IgD-negative memory B cell (primary cell): Measurements from ENCODE around the gene RAPGEF1. TPM values are rescaled to one million over a fixed set of nuclear protein-coding genes. Genes with fewer than 3 reads are reported as not detected.

ENCODE experiments used
- H3K27ac Mint-ChIP-seq, 3 donors: one replicate each; pipeline ENCODE4 v1.8.0; 2020 to 2022; ENCODE audit warnings: mild to moderate bottlenecking in 3 of 3, mixed read lengths in 3 of 3, moderate library complexity in 1 of 3
- H3K27me3 Mint-ChIP-seq: one replicate; pipeline ENCODE4 v1.8.0; 2021; ENCODE audit warnings: mixed read lengths
- H3K36me3 Mint-ChIP-seq: one replicate; pipeline ENCODE4 v1.8.0; 2020; ENCODE audit warnings: mild to moderate bottlenecking, mixed read lengths
- H3K4me1 Mint-ChIP-seq, 3 donors: one replicate each; pipeline ENCODE4 v1.8.0; 2020 to 2022; ENCODE audit warnings: mixed read lengths in 3 of 3, mild to moderate bottlenecking in 1 of 3
- H3K4me3 Mint-ChIP-seq, 4 donors: one replicate each; pipeline ENCODE4 v1.8.0; 2020 to 2022; ENCODE audit warnings: mild to moderate bottlenecking in 4 of 4, mixed read lengths in 4 of 4, moderate library complexity in 3 of 4
- H3K9me3 Mint-ChIP-seq, 3 donors: one replicate each; pipeline ENCODE4 v1.8.0; 2020 to 2021; ENCODE audit warnings: mixed read lengths in 3 of 3, mild to moderate bottlenecking in 1 of 3
- polyA plus RNA-seq: library from polyadenylated mRNA; unstranded; fragments of 300-500 nt; fragmentation: Illumina TruSeq; gene quantifications from one replicate; pipeline ENCODE4 v1.2.3, GENCODE V29; 2021

The RAPGEF1 gene
- polyA plus RNA-seq, 1 donor from 2014 or later, result 40.8 TPM

GRCh38 chr9:131727795-131728545 is 11.9 kb downstream of the RAPGEF1 start:
- Mint-ChIP-seq H3K27me3 (no peaks in the 10 kb centered on the region), H3K36me3 (no peaks in the 10 kb centered on the region), H3K4me3 (peak overlapping the region; percentile 79 to 94 (median 92)), H3K27ac (peak overlapping the region; percentile 94 to 100 (median 99)), H3K4me1 (peaks cover 55 to 80% (median 67%) of the 10 kb centered on the region in 3 donors), H3K9me3 (no peaks in the 10 kb centered on the region)

GRCh38 chr9:131727184-131727759 is 12.6 kb downstream of the RAPGEF1 start:
- Mint-ChIP-seq H3K9me3 (no peaks in the 10 kb centered on the region), H3K27me3 (no peaks in the 10 kb centered on the region), H3K27ac (peak overlapping the region; percentile 94 to 100 (median 99)), H3K36me3 (no peaks in the 10 kb centered on the region), H3K4me1 (peaks cover 51 to 75% (median 66%) of the 10 kb centered on the region in 3 donors), H3K4me3 (peak overlapping the region; percentile 79 to 94 (median 92))

- peak overlapping the region; percentile 73 to 94 (median 84) for H3K4me3 Mint-ChIP-seq
- H3K9me3 Mint-ChIP-seq, result no peaks in the 10 kb centered on the region
- H3K36me3 Mint-ChIP-seq, result peaks cover 1% of the 10 kb centered on the region
- no peaks in the 10 kb centered on the region for H3K27me3 Mint-ChIP-seq
- H3K27ac Mint-ChIP-seq, result peak overlapping the region; percentile 94 to 100 (median 99)
- H3K4me1 Mint-ChIP-seq, result peaks cover 63 to 76% (median 63%) of the 10 kb centered on the region in 3 donors
Measured at GRCh38 chr9:131724683-131725082, 15.2 kb downstream of the RAPGEF1 start.

GRCh38 chr9:131723632-131724031 is 16.2 kb downstream of the RAPGEF1 start:
- Mint-ChIP-seq H3K4me3 (peak overlapping the region in 1 of 4 donors; percentile 58), H3K27me3 (no peaks in the 10 kb centered on the region), H3K4me1 (peaks cover 66 to 80% (median 66%) of the 10 kb centered on the region in 3 donors), H3K27ac (peak overlapping the region; percentile 82 to 100 (median 94)), H3K36me3 (peaks cover 1% of the 10 kb centered on the region), H3K9me3 (no peaks in the 10 kb centered on the region)

- Mint-ChIP-seq H3K9me3 (no peaks in the 10 kb centered on the region), H3K27ac (peak overlapping the region; percentile 31 to 65 (median 35)), H3K36me3 (peaks cover 1% of the 10 kb centered on the region), H3K4me3 (peak overlapping the region in 1 of 4 donors; percentile 10), H3K4me1 (peaks cover 57 to 80% (median 67%) of the 10 kb centered on the region in 3 donors), H3K27me3 (no peaks in the 10 kb centered on the region)
Measured at GRCh38 chr9:131722255-131722654, 17.6 kb downstream of the RAPGEF1 start.

- Mint-ChIP-seq H3K27me3 (no peaks in the 10 kb centered on the region), H3K9me3 (no peaks in the 10 kb centered on the region), H3K4me1 (peaks cover 55 to 75% (median 69%) of the 10 kb centered on the region in 3 donors), H3K36me3 (peaks cover 1% of the 10 kb centered on the region), H3K27ac (peak overlapping the region; percentile 5 to 91 (median 65)), H3K4me3 (peak overlapping the region in 1 of 4 donors; percentile 57)
Measured at GRCh38 chr9:131721076-131721475, 18.8 kb downstream of the RAPGEF1 start.

- Mint-ChIP-seq H3K4me1 (peaks cover 54 to 75% (median 69%) of the 10 kb centered on the region in 3 donors), H3K9me3 (no peaks in the 10 kb centered on the region), H3K36me3 (peaks cover 1% of the 10 kb centered on the region), H3K4me3 (peak overlapping the region in 3 of 4 donors; percentile 9 to 85 (median 67)), H3K27me3 (no peaks in the 10 kb centered on the region), H3K27ac (peak overlapping the region; percentile 64 to 96 (median 91))
Measured at GRCh38 chr9:131720330-131720729, 19.5 kb downstream of the RAPGEF1 start.

GRCh38 chr9:131719262-131719908 is 20.5 kb downstream of the RAPGEF1 start:
- peaks cover 45 to 71% (median 65%) of the 10 kb centered on the region in 3 donors for H3K4me1 Mint-ChIP-seq
- peak overlapping the region; percentile 8 to 67 (median 46) for H3K4me3 Mint-ChIP-seq
- H3K27ac Mint-ChIP-seq, result peak overlapping the region; percentile 75 to 96 (median 91)
- no peaks in the 10 kb centered on the region for H3K27me3 Mint-ChIP-seq
- H3K36me3 Mint-ChIP-seq, result peaks cover 1% of the 10 kb centered on the region
- H3K9me3 Mint-ChIP-seq, result no peaks in the 10 kb centered on the region

- H3K9me3 Mint-ChIP-seq, result no peaks in the 10 kb centered on the region
- peak overlapping the region in 2 of 4 donors; percentile 70 to 71 for H3K4me3 Mint-ChIP-seq
- H3K36me3 Mint-ChIP-seq, result peaks cover 3% of the 10 kb centered on the region
- peak overlapping the region; percentile 63 to 81 (median 75) for H3K27ac Mint-ChIP-seq
- H3K4me1 Mint-ChIP-seq, result peaks cover 39 to 69% (median 61%) of the 10 kb centered on the region in 3 donors
- H3K27me3 Mint-ChIP-seq, result no peaks in the 10 kb centered on the region
Measured at GRCh38 chr9:131717719-131718460, 22.0 kb downstream of the RAPGEF1 start.

- no peaks in the 10 kb centered on the region for H3K27me3 Mint-ChIP-seq
- peak overlapping the region; percentile 5 to 81 (median 75) for H3K27ac Mint-ChIP-seq
- peak overlapping the region in 1 of 4 donors; percentile 60 for H3K4me3 Mint-ChIP-seq
- H3K36me3 Mint-ChIP-seq, result peaks cover 3% of the 10 kb centered on the region
- H3K4me1 Mint-ChIP-seq, result peaks cover 44 to 74% (median 61%) of the 10 kb centered on the region in 3 donors
- no peaks in the 10 kb centered on the region for H3K9me3 Mint-ChIP-seq
Measured at GRCh38 chr9:131715906-131716305, 24.0 kb downstream of the RAPGEF1 start.

- no peaks in the 10 kb centered on the region for H3K27me3 Mint-ChIP-seq
- peaks cover 44 to 73% (median 56%) of the 10 kb centered on the region in 3 donors for H3K4me1 Mint-ChIP-seq
- H3K27ac Mint-ChIP-seq, result peak overlapping the region in 2 of 3 donors; percentile 60 to 77
- H3K36me3 Mint-ChIP-seq, result peaks cover 1% of the 10 kb centered on the region
- H3K4me3 Mint-ChIP-seq, result peak overlapping the region in 1 of 4 donors; percentile 73
- no peaks in the 10 kb centered on the region for H3K9me3 Mint-ChIP-seq
Measured at GRCh38 chr9:131714821-131715220, 25.1 kb downstream of the RAPGEF1 start.

- Mint-ChIP-seq H3K4me1 (peaks cover 43 to 75% (median 53%) of the 10 kb centered on the region in 3 donors), H3K36me3 (peaks cover 1% of the 10 kb centered on the region), H3K9me3 (no peaks in the 10 kb centered on the region), H3K4me3 (peak overlapping the region in 1 of 4 donors; percentile 73), H3K27me3 (no peaks in the 10 kb centered on the region), H3K27ac (no peak overlapping the region)
Measured at GRCh38 chr9:131714161-131714646, 25.7 kb downstream of the RAPGEF1 start.

- H3K4me3 Mint-ChIP-seq, result no peak overlapping the region
- no peaks in the 10 kb centered on the region for H3K9me3 Mint-ChIP-seq
- no peaks in the 10 kb centered on the region for H3K27me3 Mint-ChIP-seq
- peaks cover 1% of the 10 kb centered on the region for H3K36me3 Mint-ChIP-seq
- H3K4me1 Mint-ChIP-seq, result peaks cover 43 to 69% (median 48%) of the 10 kb centered on the region in 3 donors
- H3K27ac Mint-ChIP-seq, result peak overlapping the region in 2 of 3 donors; percentile 77 to 91
Measured at GRCh38 chr9:131713016-131713415, 26.9 kb downstream of the RAPGEF1 start.

- Mint-ChIP-seq H3K27ac (peak overlapping the region; percentile 63 to 91 (median 77)), H3K9me3 (no peaks in the 10 kb centered on the region), H3K4me1 (peaks cover 47 to 67% (median 47%) of the 10 kb centered on the region in 3 donors), H3K36me3 (peaks cover 2% of the 10 kb centered on the region), H3K4me3 (peak overlapping the region in 1 of 4 donors; percentile 45), H3K27me3 (no peaks in the 10 kb centered on the region)
Measured at GRCh38 chr9:131712151-131712716, 27.6 kb downstream of the RAPGEF1 start.
